ENCODE measurements around the gene TMEM14C. TPM values are rescaled to one million over a fixed set of nuclear protein-coding genes. Genes with fewer than 3 reads are reported as not detected.

The TMEM14C gene
- total RNA-seq, 1 experiment from 2014 or later, result 84.7 TPM

DNA sequence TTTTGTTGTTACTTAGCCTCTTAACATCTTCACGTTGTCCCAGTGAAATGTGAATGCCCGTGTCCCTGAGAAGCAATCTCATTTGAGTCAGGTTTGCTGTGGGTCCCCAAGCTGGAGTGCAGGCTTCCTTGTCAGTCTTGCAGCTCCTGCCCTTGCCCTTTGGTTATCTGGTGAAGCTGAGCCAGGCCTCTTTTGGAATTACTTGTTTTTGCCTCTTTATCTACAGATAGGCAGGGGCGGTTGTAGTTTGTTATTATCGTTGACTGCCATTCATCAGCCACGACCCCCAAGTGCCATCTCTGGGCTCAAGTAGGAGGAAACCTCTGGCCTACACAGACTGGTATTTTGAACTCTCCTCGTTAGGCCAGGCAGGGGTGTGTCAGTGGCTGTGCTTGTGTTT is 2.2 kb downstream of the TMEM14C start:
- POLR2A ChIA-PET, result no interaction called here
- H3K4me1 ChIP-seq (ENCODE audit: control insufficient read depth in 1 of 2, insufficient read depth in 2 of 2, low read length in 2 of 2), result peaks cover 12 to 21% of the 10 kb centered on the region in 2 experiments; a peak in 3 of 4 replicates
- H3K27ac ChIP-seq (ENCODE audit: low read depth, low read length), result no peak overlapping the region
- DNase-seq (ENCODE audit: low read depth, low spot score), result no peak
- H3K36me3 ChIP-seq (ENCODE audit: control insufficient read depth in 1 of 2, insufficient read depth in 2 of 2, low read length in 2 of 2), result peaks cover 3% of the 10 kb centered on the region in 2 experiments; a peak in 2 of 4 replicates
- H3K9ac ChIP-seq (ENCODE audit: low read length), result no peak overlapping the region
- no peaks in the 10 kb centered on the region for H3K27me3 ChIP-seq (ENCODE audit: insufficient read depth, low read length)
- H3K4me3 ChIP-seq (replicated peaks in 1 of 2; ENCODE audit: low read depth in 1 of 2, low read length in 2 of 2), result no peak overlapping the region
- TF ChIP-seq TCF7L2 (IDR thresholded peaks at IDR 0.05; ENCODE audit: borderline replicate concordance, extremely low read depth, insufficient read depth, insufficient read length) (no peak), CEBPB (IDR thresholded peaks at IDR 0.05; ENCODE audit: low read depth) (no peak), ZNF274 (IDR thresholded peaks at IDR 0.05; ENCODE audit: low read depth, low read length) (no peak), REST (IDR thresholded peaks at IDR 0.05; ENCODE audit: low read depth) (no peak), SIN3A (IDR thresholded peaks at IDR 0.05; ENCODE audit: low read depth) (no peak), RAD21 (IDR thresholded peaks at IDR 0.05; ENCODE audit: low read depth) (no peak), ZFX (IDR thresholded peaks at IDR 0.05) (no peak), EZH2 (IDR thresholded peaks at IDR 0.05) (no peak), POLR2A (IDR thresholded peaks at IDR 0.05; ENCODE audit: borderline replicate concordance, extremely low read depth, insufficient read depth, insufficient read length) (no peak), SRF (IDR thresholded peaks at IDR 0.05; ENCODE audit: low read depth) (no peak), FOSL1 (IDR thresholded peaks at IDR 0.05; ENCODE audit: low read depth) (no peak), EZH2phosphoT487 (IDR thresholded peaks at IDR 0.05; ENCODE audit: borderline replicate concordance) (no peak), SP1 (IDR thresholded peaks at IDR 0.05; ENCODE audit: low read depth) (no peak), JUND (IDR thresholded peaks at IDR 0.05) (no peak)
- TF ChIP-seq, protein P1, sequence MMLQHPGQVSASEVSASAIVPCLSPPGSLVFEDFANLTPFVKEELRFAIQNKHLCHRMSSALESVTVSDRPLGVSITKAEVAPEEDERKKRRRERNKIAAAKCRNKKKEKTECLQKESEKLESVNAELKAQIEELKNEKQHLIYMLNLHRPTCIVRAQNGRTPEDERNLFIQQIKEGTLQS (IDR thresholded peaks at IDR 0.05), result no peak
- ATAC-seq, result no peak
- H3K9me3 ChIP-seq (ENCODE audit: control insufficient read depth in 1 of 2, insufficient read depth in 1 of 2, low read depth in 1 of 2, low read length in 2 of 2), result no peaks in the 10 kb centered on the region
- no peaks in the 10 kb centered on the region for H4K20me1 ChIP-seq (ENCODE audit: insufficient read depth)
- no TSS peak for BruUV-seq (replicated peaks)
- intact Hi-C loops (cut with micrococcal nuclease), result no loop called here
- H3K79me2 ChIP-seq (ENCODE audit: insufficient read depth, low read length), result peaks cover 12% of the 10 kb centered on the region
- RAD21 ChIA-PET (ENCODE audit: low non-redundant PET in 1 of 2, low total read pairs in 2 of 2, uncharacterized antibody in 2 of 2, unreplicated experiment in 2 of 2), result no interaction called here
- no peaks in the 10 kb centered on the region for H3K9me2 ChIP-seq (ENCODE audit: insufficient read depth)
- CTCF ChIA-PET, result no interaction called here
- no peak overlapping the region for H2AFZ ChIP-seq (ENCODE audit: low read depth, low read length, poor library complexity, severe bottlenecking)
- no peak overlapping the region for H3K4me2 ChIP-seq (ENCODE audit: low read length)
